GM19043 (cell line): ENCODE data around the gene RIT1.
"Not testable (repeated sequence)": the region's sequence is repeated elsewhere in the genome, so short reads cannot be mapped to it uniquely, and the experiment has no call there.

ENCODE experiments used
- ATAC-seq: cut with Tn5 transposase; IDR thresholded peaks from one replicate; pipeline ENCODE4 v1.9.1; 2021; ENCODE audit warnings: low read depth; ENCODE audit not compliant: unreplicated experiment

RIT1 gene

DNA sequence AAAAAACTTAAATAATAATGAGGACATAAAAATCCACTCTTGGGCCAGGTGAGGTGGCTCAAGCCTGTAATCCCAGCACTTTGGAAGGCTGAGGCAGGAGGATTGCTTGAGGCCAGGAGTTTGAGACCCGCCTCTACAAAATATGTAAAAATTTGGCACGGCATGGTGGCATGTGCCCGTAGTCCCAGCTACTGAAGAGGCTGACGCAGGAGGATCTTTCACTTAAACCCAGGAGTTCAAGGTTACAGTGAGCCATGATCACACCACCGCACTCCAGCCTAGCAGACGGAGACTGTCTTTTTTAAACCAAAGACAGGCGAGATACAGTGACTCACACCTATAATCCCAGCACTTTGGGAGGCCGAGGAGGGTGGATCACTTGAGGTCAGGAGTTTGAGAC, 14.7 kb downstream of the RIT1 start:
- ATAC-seq = not testable (repeated sequence)

- ATAC-seq = not testable (repeated sequence)
Measured at GRCh38 chr1:155895617-155896016, 15.5 kb downstream of the RIT1 start.

GRCh38 chr1:155893389-155894142, 17.6 kb downstream of the RIT1 start:
- no peak for ATAC-seq

DNA sequence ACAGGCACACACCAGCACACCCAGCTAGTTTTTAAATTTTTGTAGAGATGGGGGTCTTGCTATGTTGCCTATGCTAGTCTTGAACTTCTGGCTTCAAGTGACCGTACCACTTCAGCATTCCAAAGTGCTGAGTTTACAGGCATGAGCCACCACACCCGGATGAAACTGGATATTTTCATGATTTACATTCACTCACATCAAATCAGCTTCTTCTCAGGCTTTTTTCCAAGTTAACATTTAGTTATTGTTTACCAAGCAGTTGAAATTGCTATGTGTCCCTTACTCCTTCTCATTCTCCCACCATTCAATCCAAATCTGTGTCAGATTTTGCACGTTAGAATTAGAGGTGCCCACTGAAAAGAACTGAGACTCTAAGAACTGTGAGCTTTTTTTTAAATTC, 18.4 kb downstream of the RIT1 start:
- ATAC-seq = no peak

DNA sequence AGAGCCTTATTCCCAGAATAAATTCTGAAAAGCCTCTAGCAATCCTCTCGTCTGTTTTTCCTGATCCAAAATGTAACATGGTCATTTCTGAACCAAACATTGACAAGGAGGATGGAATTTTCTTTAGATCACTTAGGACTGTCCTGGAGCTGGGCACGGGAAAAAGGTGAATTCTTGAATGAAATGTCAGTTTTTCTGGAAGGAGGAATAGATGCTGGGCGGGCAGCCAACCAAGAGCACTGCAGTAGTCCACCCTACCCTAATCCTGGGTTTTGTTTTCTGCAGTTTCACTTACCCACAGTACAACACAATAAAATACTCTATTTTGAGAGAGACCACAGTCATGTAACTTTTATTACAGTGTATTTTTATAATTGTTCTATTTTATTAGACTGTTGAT, 20.9 kb downstream of the RIT1 start:
- no peak for ATAC-seq

- no peak for ATAC-seq
Measured at GRCh38 chr1:155889566-155889965, 21.6 kb downstream of the RIT1 start.

GRCh38 chr1:155888481-155888880, 22.7 kb downstream of the RIT1 start:
- no peak for ATAC-seq

DNA sequence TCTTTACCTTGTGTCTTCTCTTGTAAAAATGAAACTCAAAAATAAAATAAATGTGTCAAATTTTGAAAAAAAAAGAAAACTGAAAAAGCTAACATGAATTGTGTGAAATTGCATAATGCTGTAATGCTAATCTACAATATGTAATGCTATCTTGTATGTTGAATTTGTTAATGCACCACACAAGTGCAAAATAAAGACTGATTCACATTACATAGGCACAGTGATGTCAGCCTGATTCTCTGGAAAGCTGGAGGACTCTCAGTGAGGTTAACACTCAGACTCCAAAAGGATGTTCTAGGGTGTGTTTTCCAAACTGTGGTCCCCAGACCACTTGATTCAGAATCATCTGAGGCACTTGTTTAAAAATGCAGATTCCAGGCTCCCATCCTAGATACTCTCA, 26.2 kb downstream of the RIT1 start:
- ATAC-seq = no peak

- no peak for ATAC-seq
Measured at GRCh38 chr1:155884031-155884960, 26.9 kb downstream of the RIT1 start.

GRCh38 chr1:155882766-155883165, 28.4 kb downstream of the RIT1 start:
- ATAC-seq = no peak

DNA sequence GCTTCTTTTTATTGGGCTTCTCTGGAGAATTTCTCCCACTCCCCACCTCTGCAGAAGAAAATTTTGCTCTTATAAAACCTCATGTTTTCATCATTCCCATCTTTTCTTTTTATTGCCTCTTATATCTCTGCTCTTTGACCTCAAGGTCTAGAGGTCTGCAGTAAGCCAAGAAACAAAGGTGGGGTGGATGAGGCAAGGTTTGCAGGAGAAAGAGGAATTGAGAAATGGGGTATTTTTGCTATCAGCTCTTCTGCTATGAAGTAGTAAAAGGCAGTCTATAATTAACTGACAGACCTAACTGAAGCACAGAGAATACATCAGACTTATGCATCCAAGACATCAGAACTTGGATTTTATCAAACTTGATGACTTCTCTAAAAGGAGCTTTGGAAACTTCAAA, 28.9 kb downstream of the RIT1 start:
- no peak for ATAC-seq

GRCh38 chr1:155880950-155881349, 30.2 kb downstream of the RIT1 start:
- no peak for ATAC-seq

- ATAC-seq = no peak
Measured at GRCh38 chr1:155880251-155880650, 30.9 kb downstream of the RIT1 start.

DNA sequence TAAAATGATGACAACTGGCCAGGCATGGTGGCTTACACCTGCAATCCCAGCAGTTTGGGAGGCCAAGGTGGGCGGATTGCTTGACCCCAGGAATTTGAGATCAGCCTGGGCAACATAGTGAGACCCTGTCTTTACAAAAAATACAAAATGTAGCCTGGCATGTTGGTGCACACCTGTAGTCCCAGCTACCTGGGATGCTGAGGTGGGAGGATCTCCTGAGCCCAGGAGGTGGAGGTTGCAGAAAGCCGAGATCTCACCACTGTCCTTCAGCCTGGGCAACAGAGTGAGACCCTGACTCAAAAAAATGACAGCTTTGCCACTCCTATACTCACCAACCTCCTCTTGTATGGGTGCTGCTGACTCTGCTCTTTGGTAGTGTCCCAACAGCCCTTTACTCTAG, 33.2 kb downstream of the RIT1 start:
- ATAC-seq = no peak

GRCh38 chr1:155873860-155874259, 37.3 kb downstream of the RIT1 start:
- no peak for ATAC-seq

GRCh38 chr1:155872527-155872926, 38.6 kb downstream of the RIT1 start:
- no peak for ATAC-seq

DNA sequence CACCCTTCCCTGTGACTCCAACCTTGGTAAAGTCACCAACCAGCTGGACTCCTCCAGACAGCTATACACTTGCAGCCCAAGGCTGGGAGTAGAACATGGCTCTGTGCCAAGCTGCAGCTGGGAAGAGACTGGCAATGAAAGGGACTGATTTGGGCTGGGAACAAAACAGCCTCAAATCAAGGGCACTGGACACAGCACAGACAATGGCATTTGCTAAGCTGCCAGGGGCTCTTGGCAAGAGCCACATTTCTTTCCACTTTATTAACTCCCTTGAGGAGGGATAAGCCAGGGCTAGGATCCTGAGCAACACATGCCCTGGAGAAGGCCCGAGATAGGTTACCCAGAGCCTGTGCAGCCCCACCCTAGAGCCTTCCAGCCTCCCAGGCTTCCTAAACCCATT, 39.8 kb downstream of the RIT1 start:
- ATAC-seq = no peak

GRCh38 chr1:155867766-155868165, 43.4 kb downstream of the RIT1 start:
- no peak for ATAC-seq

DNA sequence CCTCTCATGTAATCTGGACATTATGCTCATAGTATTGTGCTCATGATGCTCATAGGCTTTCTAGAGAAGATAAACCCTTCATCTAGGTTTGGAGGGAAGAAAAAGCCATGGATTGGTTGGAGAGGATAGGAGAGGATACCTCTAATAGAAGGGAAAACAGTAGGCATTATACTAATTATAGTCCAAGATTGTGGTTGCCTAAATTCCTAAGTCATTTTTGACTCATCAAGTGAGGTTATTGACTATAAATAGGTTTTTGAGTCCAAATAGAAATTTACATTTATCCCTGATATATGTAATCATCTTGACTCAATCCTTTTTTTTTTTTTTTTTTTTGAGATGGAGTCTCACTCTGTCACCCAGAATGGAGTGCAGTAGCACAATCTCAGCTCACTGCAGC, 46.8 kb downstream of the RIT1 start:
- ATAC-seq = no peak

GRCh38 chr1:155861896-155862295, 49.3 kb downstream of the RIT1 start:
- no peak for ATAC-seq

- no peak for ATAC-seq
Measured at GRCh38 chr1:155860970-155861510, 50.1 kb downstream of the RIT1 start.
